ENCODE data around the gene ALDH1A2.

Gene ALDH1A2

GRCh38 chr15:58070801-58071418, 5.4 kb upstream of the ALDH1A2 start:
- DNase-seq (ENCODE audit: low read depth) = peak; percentile 52
- no peak overlapping the region for H3K4me3 ChIP-seq (ENCODE audit: low read depth, low read length)
- TF ChIP-seq, protein P1, sequence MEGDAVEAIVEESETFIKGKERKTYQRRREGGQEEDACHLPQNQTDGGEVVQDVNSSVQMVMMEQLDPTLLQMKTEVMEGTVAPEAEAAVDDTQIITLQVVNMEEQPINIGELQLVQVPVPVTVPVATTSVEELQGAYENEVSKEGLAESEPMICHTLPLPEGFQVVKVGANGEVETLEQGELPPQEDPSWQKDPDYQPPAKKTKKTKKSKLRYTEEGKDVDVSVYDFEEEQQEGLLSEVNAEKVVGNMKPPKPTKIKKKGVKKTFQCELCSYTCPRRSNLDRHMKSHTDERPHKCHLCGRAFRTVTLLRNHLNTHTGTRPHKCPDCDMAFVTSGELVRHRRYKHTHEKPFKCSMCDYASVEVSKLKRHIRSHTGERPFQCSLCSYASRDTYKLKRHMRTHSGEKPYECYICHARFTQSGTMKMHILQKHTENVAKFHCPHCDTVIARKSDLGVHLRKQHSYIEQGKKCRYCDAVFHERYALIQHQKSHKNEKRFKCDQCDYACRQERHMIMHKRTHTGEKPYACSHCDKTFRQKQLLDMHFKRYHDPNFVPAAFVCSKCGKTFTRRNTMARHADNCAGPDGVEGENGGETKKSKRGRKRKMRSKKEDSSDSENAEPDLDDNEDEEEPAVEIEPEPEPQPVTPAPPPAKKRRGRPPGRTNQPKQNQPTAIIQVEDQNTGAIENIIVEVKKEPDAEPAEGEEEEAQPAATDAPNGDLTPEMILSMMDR (IDR thresholded peaks at IDR 0.05; ENCODE audit: insufficient read depth, low read depth, low read length, missing control alignments) = peak; percentile 82

DNA sequence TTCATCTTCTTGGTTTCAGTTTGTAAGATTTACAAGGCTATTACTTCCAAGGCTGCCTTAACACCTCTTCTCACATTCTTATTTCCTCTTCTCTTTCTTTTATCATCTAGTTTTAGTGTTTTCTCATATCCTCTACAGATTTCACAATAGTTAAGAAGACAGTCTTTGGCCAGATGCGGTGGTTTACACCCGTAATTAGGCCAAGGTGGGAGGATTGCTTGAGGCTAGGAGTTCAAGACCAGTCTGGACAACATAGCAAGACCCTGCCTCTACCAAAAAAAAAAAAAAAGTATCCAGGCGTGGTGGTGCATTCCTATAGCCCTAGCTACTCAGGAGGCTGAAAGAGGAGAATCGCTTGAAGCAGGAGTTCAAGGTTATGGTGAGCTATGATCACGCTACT, 3.5 kb upstream of the ALDH1A2 start:
- DNase-seq (ENCODE audit: low read depth) = no peak
- TF ChIP-seq, protein P1 (IDR thresholded peaks at IDR 0.05; ENCODE audit: insufficient read depth, low read depth, low read length, missing control alignments) = no peak
- no peak overlapping the region for H3K4me3 ChIP-seq (ENCODE audit: low read depth, low read length)

- H3K4me3 ChIP-seq (ENCODE audit: low read depth, low read length) = no peak overlapping the region
- peak; percentile 27 for DNase-seq (ENCODE audit: low read depth)
- TF ChIP-seq, protein P1 (IDR thresholded peaks at IDR 0.05; ENCODE audit: insufficient read depth, low read depth, low read length, missing control alignments) = peak; percentile 50
Measured at GRCh38 chr15:58066042-58066867, 744 bp upstream of the ALDH1A2 start.

GRCh38 chr15:58064980-58065444, 499 bp downstream of the ALDH1A2 start:
- TF ChIP-seq, protein P1 (IDR thresholded peaks at IDR 0.05; ENCODE audit: insufficient read depth, low read depth, low read length, missing control alignments) = no peak
- H3K4me3 ChIP-seq (ENCODE audit: low read depth, low read length) = no peak overlapping the region
- no peak for DNase-seq (ENCODE audit: low read depth)

GRCh38 chr15:58064082-58064979, 1.2 kb downstream of the ALDH1A2 start:
- H3K4me3 ChIP-seq (ENCODE audit: low read depth, low read length) = no peak overlapping the region
- no peak for DNase-seq (ENCODE audit: low read depth)

GRCh38 chr15:58063614-58064013, 1.9 kb downstream of the ALDH1A2 start:
- DNase-seq (ENCODE audit: low read depth) = no peak
- TF ChIP-seq, protein P1 (IDR thresholded peaks at IDR 0.05; ENCODE audit: insufficient read depth, low read depth, low read length, missing control alignments) = no peak
- no peak overlapping the region for H3K4me3 ChIP-seq (ENCODE audit: low read depth, low read length)

More at GRCh38 chr15:58064082-58064979, 1.2 kb downstream of the ALDH1A2 start:
- TF ChIP-seq, protein P1 (IDR thresholded peaks at IDR 0.05; ENCODE audit: insufficient read depth, low read depth, low read length, missing control alignments) = no peak

Measured in GM12865 (cell line).